ENCODE data around the gene COLEC12. TPM values are rescaled to one million over a fixed set of nuclear protein-coding genes. Genes with fewer than 3 reads are reported as not detected.

COLEC12 gene
- total RNA-seq, 1 experiment from 2014 or later: not detected

- POLR2A ChIA-PET (ENCODE audit: unreplicated experiment): no interaction called here
- BruUV-seq (replicated peaks): no TSS peak
- H3K79me2 ChIP-seq (ENCODE audit: low read depth): no peaks in the 10 kb centered on the region
- no peaks in the 10 kb centered on the region for H3K4me1 ChIP-seq (replicated peaks; ENCODE audit: insufficient read depth)
- H3K4me3 ChIP-seq: no peak overlapping the region
- no peak for DNase-seq
- H3K36me3 ChIP-seq (ENCODE audit: low read depth): no peaks in the 10 kb centered on the region
- no peak overlapping the region for H3K27ac ChIP-seq
- TF ChIP-seq CTCF (conservative IDR thresholded peaks at IDR 0.05) (no peak), EZH2 (IDR thresholded peaks at IDR 0.05; ENCODE audit: low read depth) (no peak)
- no peaks in the 10 kb centered on the region for H3K9me2 ChIP-seq (ENCODE audit: insufficient read depth)
- CTCF ChIA-PET: no interaction called here
- H3K27me3 ChIP-seq (ENCODE audit: insufficient read depth, low read depth): peaks cover 98% of the 10 kb centered on the region
- H3K9me3 ChIP-seq (ENCODE audit: insufficient read depth, low read depth): peaks cover 3% of the 10 kb centered on the region; the same call in 1 of the 2 replicates
- H4K20me1 ChIP-seq (ENCODE audit: insufficient read depth): no peaks in the 10 kb centered on the region
- H3K4me2 ChIP-seq: no peak overlapping the region
- intact Hi-C loops (cut with micrococcal nuclease; ENCODE audit: unreplicated experiment): no loop called here
- H2AFZ ChIP-seq: no peak overlapping the region
- H3F3A ChIP-seq (ENCODE audit: insufficient read depth, low read depth): no peaks in the 10 kb centered on the region
Measured at GRCh38 chr18:376311-376710, 124.2 kb downstream of the COLEC12 start.

- ChIA-PET CTCF (no interaction called here), POLR2A (ENCODE audit: unreplicated experiment) (no interaction called here)
- no TSS peak for BruUV-seq (replicated peaks)
- Histone ChIP-seq H3K9me2 (ENCODE audit: insufficient read depth) (no peaks in the 10 kb centered on the region), H3K9me3 (ENCODE audit: insufficient read depth, low read depth) (peaks cover 3% of the 10 kb centered on the region; the same call in 1 of the 2 replicates), H4K20me1 (ENCODE audit: insufficient read depth) (0 out of 2 replicates have a peak, but pooled peaks cover 4% of the 10 kb centered on the region), H3K4me2 (no peak overlapping the region), H2AFZ (no peak overlapping the region), H3K4me1 (replicated peaks; ENCODE audit: insufficient read depth) (no peaks in the 10 kb centered on the region), H3K27ac (no peak overlapping the region), H3K36me3 (ENCODE audit: low read depth) (no peaks in the 10 kb centered on the region), H3K27me3 (ENCODE audit: insufficient read depth, low read depth) (peaks cover 99% of the 10 kb centered on the region), H3K79me2 (ENCODE audit: low read depth) (no peaks in the 10 kb centered on the region), H3K4me3 (no peak overlapping the region), H3F3A (ENCODE audit: insufficient read depth, low read depth) (no peaks in the 10 kb centered on the region)
- DNase-seq: no peak
- TF ChIP-seq EZH2 (IDR thresholded peaks at IDR 0.05; ENCODE audit: low read depth) (no peak), CTCF (conservative IDR thresholded peaks at IDR 0.05) (no peak)
- intact Hi-C loops (cut with micrococcal nuclease; ENCODE audit: unreplicated experiment): no loop called here
Measured at GRCh38 chr18:374721-375168, 125.8 kb downstream of the COLEC12 start.

GRCh38 chr18:373780-374179, 126.7 kb downstream of the COLEC12 start:
- Histone ChIP-seq H3F3A (ENCODE audit: insufficient read depth, low read depth) (no peaks in the 10 kb centered on the region), H3K4me3 (no peak overlapping the region), H4K20me1 (ENCODE audit: insufficient read depth) (0 out of 2 replicates have a peak, but pooled peaks cover 4% of the 10 kb centered on the region), H3K79me2 (ENCODE audit: low read depth) (no peaks in the 10 kb centered on the region), H3K4me2 (no peak overlapping the region), H3K9me2 (ENCODE audit: insufficient read depth) (no peaks in the 10 kb centered on the region; the same call in 1 of the 2 replicates), H3K36me3 (ENCODE audit: low read depth) (no peaks in the 10 kb centered on the region), H3K27me3 (ENCODE audit: insufficient read depth, low read depth) (peaks cover 96% of the 10 kb centered on the region), H2AFZ (no peak overlapping the region), H3K9me3 (ENCODE audit: insufficient read depth, low read depth) (peaks cover 1% of the 10 kb centered on the region; the same call in 1 of the 2 replicates), H3K27ac (no peak overlapping the region), H3K4me1 (replicated peaks; ENCODE audit: insufficient read depth) (no peaks in the 10 kb centered on the region)
- POLR2A ChIA-PET (ENCODE audit: unreplicated experiment): no interaction called here
- DNase-seq: no peak
- BruUV-seq (replicated peaks): no TSS peak
- CTCF ChIA-PET: no interaction called here
- intact Hi-C loops (cut with micrococcal nuclease; ENCODE audit: unreplicated experiment): no loop called here
- no peak for TF ChIP-seq CTCF (conservative IDR thresholded peaks at IDR 0.05)
- no peak for TF ChIP-seq EZH2 (IDR thresholded peaks at IDR 0.05; ENCODE audit: low read depth)
